ENCODE results near the gene IQCF5.

GRCh38 chr3:51862886-51863285 is 12.5 kb downstream of the IQCF5 start:
- no peak for TF ChIP-seq CTCF (IDR thresholded peaks at IDR 0.05)
- no peak for TF ChIP-seq POLR2A (IDR thresholded peaks at IDR 0.05)

Measured in transverse colon (tissue), 3 donors.